ENCODE results near the gene SLX4IP. TPM values are rescaled to one million over a fixed set of nuclear protein-coding genes. Genes with fewer than 3 reads are reported as not detected.

SLX4IP gene
- total and polyA plus RNA-seq, 2 donors (not counting 1 experiment from before 2014, with no cell fraction given) = 2.0 to 8.1 TPM

DNA sequence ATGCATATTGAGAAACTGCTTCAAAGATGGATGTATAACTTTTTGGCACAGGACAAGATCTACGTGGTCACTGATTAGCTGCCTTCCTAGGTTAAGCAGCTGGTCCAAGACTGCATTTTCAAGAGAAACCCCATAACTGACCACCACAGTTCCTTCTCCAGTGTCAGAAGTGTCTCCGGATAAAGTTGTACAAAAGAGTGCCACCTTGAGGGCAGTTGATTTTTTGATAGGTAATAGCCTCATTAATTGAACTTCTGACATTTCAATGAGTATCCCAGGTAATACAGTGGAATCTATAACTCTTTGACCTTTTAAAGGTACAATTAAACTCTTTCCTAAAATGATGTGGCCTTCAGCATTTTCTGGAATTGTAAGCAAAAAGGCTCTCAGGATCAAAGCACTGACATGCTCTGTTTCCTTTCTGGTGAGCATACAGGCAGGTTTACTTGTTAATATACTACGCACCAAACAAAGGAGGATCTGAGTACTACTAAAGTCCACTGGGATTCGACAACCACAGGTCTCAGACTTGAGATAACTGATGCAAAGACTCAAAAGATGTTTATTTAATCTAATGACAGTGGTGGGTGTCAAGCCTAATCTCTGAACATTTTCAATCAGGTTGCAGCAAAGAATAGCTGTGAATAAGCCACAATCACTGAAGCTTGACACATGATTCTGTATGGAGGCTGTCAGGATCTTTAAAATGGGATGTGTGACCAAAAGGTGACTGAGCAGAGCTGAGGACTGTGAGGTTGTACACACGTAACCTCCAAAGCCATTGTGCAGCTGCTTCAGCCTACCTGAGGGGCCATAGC is 22.3 kb upstream of the SLX4IP start:
- Histone ChIP-seq H3K9me3 (ENCODE audit: control extremely low read depth in 1 of 3, control insufficient read depth in 2 of 3, insufficient read depth in 1 of 3, low read length in 2 of 3) (no peaks in the 10 kb centered on the region), H4K20me1 (ENCODE audit: control insufficient read depth, insufficient read depth, low read length, poor library complexity, severe bottlenecking) (peaks cover 6% of the 10 kb centered on the region), H3K9ac (ENCODE audit: low read length) (no peak overlapping the region), H2AFZ (ENCODE audit: insufficient read depth, low read depth, low read length, poor library complexity, severe bottlenecking) (no peak overlapping the region), H3K27me3 (replicated peaks in 1 of 4; ENCODE audit: control extremely low read depth in 1 of 4, control insufficient read depth in 3 of 4, insufficient read depth in 4 of 4, low read length in 3 of 4) (no peaks in the 10 kb centered on the region), H3K4me3 (ENCODE audit: control extremely low read depth in 1 of 5, extremely low read depth in 1 of 5, insufficient read depth in 1 of 5, low read depth in 2 of 5, low read length in 4 of 5) (no peak overlapping the region), H3K36me3 (replicated peaks in 1 of 2; ENCODE audit: control extremely low read depth in 1 of 2, control insufficient read depth in 1 of 2, extremely low read depth in 1 of 2, insufficient read depth in 2 of 2, low read length in 1 of 2) (peaks cover 2 to 12% of the 10 kb centered on the region in 2 experiments), H3K4me1 (ENCODE audit: control insufficient read depth in 2 of 2, insufficient read depth in 2 of 2, low read length in 2 of 2) (peaks cover 0 to 4% of the 10 kb centered on the region in 2 donors), H3K4me2 (replicated peaks; ENCODE audit: low read depth, low read length, poor library complexity, severe bottlenecking) (no peak overlapping the region), H3K27ac (ENCODE audit: low read length in 2 of 2) (no peak overlapping the region), H3K79me2 (ENCODE audit: control insufficient read depth, insufficient read depth, low read length) (no peaks in the 10 kb centered on the region)
- TF ChIP-seq, protein P1, sequence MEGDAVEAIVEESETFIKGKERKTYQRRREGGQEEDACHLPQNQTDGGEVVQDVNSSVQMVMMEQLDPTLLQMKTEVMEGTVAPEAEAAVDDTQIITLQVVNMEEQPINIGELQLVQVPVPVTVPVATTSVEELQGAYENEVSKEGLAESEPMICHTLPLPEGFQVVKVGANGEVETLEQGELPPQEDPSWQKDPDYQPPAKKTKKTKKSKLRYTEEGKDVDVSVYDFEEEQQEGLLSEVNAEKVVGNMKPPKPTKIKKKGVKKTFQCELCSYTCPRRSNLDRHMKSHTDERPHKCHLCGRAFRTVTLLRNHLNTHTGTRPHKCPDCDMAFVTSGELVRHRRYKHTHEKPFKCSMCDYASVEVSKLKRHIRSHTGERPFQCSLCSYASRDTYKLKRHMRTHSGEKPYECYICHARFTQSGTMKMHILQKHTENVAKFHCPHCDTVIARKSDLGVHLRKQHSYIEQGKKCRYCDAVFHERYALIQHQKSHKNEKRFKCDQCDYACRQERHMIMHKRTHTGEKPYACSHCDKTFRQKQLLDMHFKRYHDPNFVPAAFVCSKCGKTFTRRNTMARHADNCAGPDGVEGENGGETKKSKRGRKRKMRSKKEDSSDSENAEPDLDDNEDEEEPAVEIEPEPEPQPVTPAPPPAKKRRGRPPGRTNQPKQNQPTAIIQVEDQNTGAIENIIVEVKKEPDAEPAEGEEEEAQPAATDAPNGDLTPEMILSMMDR (IDR thresholded peaks at IDR 0.05) = no peak
- no peak for TF ChIP-seq EZH2 (IDR thresholded peaks at IDR 0.05; ENCODE audit: borderline replicate concordance, insufficient read depth, low read depth, low read length, poor library complexity, severe bottlenecking)
- DNase-seq = no peak
- Mint-ChIP-seq H3K9me3 (ENCODE audit: insufficient read depth) (no peaks in the 10 kb centered on the region), H3K4me1 (peaks cover 10% of the 10 kb centered on the region), H3K27ac (no peak overlapping the region), H3K27me3 (no peaks in the 10 kb centered on the region), H3K4me3 (no peak overlapping the region)
- intact Hi-C loops (cut with micrococcal nuclease) = no loop called here
- ATAC-seq (ENCODE audit: low read depth) = no peak
- ChIA-PET POLR2A (no interaction called here), CTCF (interaction anchor here (1.2 to 2.0 kb wide), 2 partner anchors 12 to 14 kb away, joined by 4 to 7 read pairs; no protein-coding TSS in a partner anchor)
- WGBS (ENCODE audit: insufficient coverage) = 78% methylated on average over 1 of the region's 5 CpGs

DNA sequence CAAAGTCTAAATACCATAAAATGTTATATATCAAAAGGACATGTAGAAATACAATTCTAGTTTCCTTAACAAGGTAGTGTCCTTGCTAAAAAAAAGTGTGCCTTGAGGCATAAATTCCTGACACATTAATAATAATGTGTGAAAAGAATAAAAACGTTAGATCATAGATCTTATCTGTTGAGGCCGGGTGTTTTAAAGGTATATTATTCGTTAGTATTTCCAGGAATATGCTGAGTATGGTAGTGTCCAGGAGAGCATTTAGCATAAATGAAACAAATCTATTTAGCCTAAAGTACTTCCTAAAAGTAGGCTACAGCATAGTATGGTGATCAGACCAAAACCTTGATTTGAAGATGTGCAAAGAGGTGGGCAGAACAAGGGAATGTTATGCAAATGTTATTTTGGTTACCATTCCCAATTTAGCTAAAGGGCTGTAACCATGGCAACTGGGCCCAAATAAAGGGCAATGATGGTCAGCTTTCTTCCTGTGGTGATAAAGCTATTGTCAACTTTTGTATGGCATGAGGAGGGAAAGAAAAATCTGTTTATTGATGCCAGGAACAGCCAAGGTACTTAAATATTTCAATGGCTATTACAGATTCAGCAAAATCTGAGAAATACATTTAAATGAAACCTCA is 20.0 kb upstream of the SLX4IP start:
- no CpG with 5 or more reads among the region's 3 CpGs for WGBS (ENCODE audit: insufficient coverage)
- no peak overlapping the region for H3K4me3 Mint-ChIP-seq
- ATAC-seq (ENCODE audit: low read depth) = no peak

More for the DNA sequence above, 20.0 kb upstream of the SLX4IP start:
- no peak for DNase-seq
- Histone ChIP-seq H3K9ac (ENCODE audit: low read length) (no peak overlapping the region), H2AFZ (ENCODE audit: insufficient read depth, low read depth, low read length, poor library complexity, severe bottlenecking) (no peak overlapping the region), H3K4me1 (ENCODE audit: control insufficient read depth in 2 of 2, insufficient read depth in 2 of 2, low read length in 2 of 2) (peaks cover 0 to 8% of the 10 kb centered on the region in 2 donors), H3K79me2 (ENCODE audit: control insufficient read depth, insufficient read depth, low read length) (peaks cover 2% of the 10 kb centered on the region), H3K36me3 (replicated peaks in 1 of 2; ENCODE audit: control extremely low read depth in 1 of 2, control insufficient read depth in 1 of 2, extremely low read depth in 1 of 2, insufficient read depth in 2 of 2, low read length in 1 of 2) (peaks cover 2 to 15% of the 10 kb centered on the region in 2 experiments), H3K4me2 (replicated peaks; ENCODE audit: low read depth, low read length, poor library complexity, severe bottlenecking) (no peak overlapping the region), H3K27ac (ENCODE audit: low read length in 2 of 2) (no peak overlapping the region), H3K27me3 (replicated peaks in 1 of 4; ENCODE audit: control extremely low read depth in 1 of 4, control insufficient read depth in 3 of 4, insufficient read depth in 4 of 4, low read length in 3 of 4) (no peaks in the 10 kb centered on the region), H4K20me1 (ENCODE audit: control insufficient read depth, insufficient read depth, low read length, poor library complexity, severe bottlenecking) (peaks cover 6% of the 10 kb centered on the region), H3K9me3 (ENCODE audit: control extremely low read depth in 1 of 3, control insufficient read depth in 2 of 3, insufficient read depth in 1 of 3, low read length in 2 of 3) (no peaks in the 10 kb centered on the region), H3K4me3 (ENCODE audit: control extremely low read depth in 1 of 5, extremely low read depth in 1 of 5, insufficient read depth in 1 of 5, low read depth in 2 of 5, low read length in 4 of 5) (no peak overlapping the region)
- no peaks in the 10 kb centered on the region for H3K27me3 Mint-ChIP-seq
- POLR2A ChIA-PET = no interaction called here
- H3K4me1 Mint-ChIP-seq = peaks cover 16% of the 10 kb centered on the region
- TF ChIP-seq, protein P1 (IDR thresholded peaks at IDR 0.05) = no peak
- no peak for TF ChIP-seq EZH2 (IDR thresholded peaks at IDR 0.05; ENCODE audit: borderline replicate concordance, insufficient read depth, low read depth, low read length, poor library complexity, severe bottlenecking)
- intact Hi-C loops (cut with micrococcal nuclease) = no loop called here
- CTCF ChIA-PET = interaction anchor here (1.2 to 3.4 kb wide), 2 partner anchors 8 to 12 kb away, joined by 4 to 24 read pairs; no protein-coding TSS in a partner anchor
- no peaks in the 10 kb centered on the region for H3K9me3 Mint-ChIP-seq (ENCODE audit: insufficient read depth)
- no peak overlapping the region for H3K27ac Mint-ChIP-seq

Data from B cell (primary cell).